NCI-H2196 (cell line): ENCODE results near the gene ADGRG1.
"Not testable (repeated sequence)": the region's sequence is repeated elsewhere in the genome, so short reads cannot be mapped to it uniquely, and the experiment has no call there.

Experiments used
- DNase-seq: peaks from one replicate; lab custom pipeline; 2025; ENCODE audit not compliant: unreplicated experiment; lab: John Stamatoyannopoulos, UW

ADGRG1 gene

GRCh38 chr16:57628008-57628781 lies at the start of gene ADGRG1:
TSS of gene ADGRG1 (plus strand) at chr16:57628630. CDS start at chr16:57650288, 21,658 bp downstream.
- DNase-seq = peak; percentile 23

DNA sequence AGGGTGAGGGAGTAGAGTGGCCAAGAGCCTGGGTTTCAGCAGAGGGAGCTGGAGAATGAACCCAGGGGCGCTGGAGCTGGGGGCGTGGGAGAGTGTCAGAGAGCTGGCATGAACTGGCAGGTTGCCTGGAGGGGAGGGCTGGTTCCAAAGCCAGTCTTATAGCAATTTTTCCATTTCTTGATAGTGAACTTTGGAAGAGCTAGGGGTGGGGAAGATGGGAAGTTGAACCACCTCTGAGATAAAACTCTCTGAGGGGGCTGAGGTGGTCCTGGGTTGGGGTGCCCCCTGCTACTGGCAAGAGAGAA lies 49.1 kb upstream of the ADGRG1 start:
- no peak for DNase-seq

GRCh38 chr16:57585051-57585687 lies 43.3 kb upstream of the ADGRG1 start:
- DNase-seq = no peak

DNA sequence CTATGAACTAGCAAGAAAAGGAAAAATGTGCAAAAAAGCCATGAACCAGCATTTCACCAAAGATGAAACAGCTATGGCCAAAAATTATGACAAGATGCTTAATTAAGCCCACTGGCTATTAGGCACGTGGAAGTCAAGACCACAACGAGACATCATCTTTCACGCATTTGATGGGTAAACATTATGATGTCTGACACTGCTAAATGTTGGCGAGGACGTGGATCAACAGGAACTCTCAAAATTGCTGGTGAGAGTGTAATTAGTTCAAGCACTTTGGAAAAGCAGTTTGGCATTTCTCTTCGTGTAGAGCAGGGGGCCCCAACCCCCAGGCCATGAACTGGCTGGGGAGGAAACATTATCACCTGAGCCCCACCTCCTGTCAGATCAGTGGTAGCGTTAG lies 39.6 kb upstream of the ADGRG1 start:
- no peak for DNase-seq

DNA sequence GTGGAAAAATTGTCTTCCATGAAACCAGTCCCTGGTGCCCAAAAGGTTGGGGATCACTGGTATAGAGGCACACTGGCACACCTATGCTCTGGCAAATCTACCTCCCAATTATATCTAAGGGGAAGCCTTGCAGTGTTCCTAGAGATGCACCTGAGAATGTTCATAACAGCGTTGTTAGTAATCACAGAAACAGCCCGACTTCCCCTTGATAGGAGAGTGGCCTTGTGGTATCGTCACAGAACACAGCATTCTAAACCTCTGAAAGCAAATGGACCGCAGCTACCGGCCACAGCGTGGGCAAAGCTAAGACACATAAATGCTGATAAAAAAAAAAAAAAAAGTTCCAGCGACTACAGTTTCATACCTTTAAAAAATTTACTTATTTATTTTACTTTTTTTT lies 39.1 kb upstream of the ADGRG1 start:
- DNase-seq = no peak

DNA sequence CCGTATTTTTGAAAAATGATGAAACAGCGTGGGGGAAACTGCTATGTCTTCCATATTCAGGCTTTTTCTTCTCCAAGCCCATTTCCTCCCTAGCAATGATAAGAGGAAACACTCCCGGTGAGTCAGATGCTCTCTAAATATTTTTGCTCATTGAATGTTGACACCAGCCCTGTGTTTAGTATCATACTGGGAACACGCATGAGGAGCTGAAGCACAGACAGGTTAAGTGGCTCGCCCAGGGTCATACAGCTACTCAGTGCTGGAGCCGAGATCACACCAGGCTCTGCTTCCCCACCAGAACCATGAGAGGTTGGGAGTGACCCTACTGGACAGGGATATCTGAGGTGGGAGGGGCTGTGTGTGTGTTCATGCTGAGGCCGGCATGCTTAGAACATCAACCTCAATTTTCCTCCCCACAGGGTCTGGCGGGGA lies 37.8 kb upstream of the ADGRG1 start:
- no peak for DNase-seq

GRCh38 chr16:57591086-57591869 lies 37.2 kb upstream of the ADGRG1 start:
- peak; percentile 44 for DNase-seq

DNA sequence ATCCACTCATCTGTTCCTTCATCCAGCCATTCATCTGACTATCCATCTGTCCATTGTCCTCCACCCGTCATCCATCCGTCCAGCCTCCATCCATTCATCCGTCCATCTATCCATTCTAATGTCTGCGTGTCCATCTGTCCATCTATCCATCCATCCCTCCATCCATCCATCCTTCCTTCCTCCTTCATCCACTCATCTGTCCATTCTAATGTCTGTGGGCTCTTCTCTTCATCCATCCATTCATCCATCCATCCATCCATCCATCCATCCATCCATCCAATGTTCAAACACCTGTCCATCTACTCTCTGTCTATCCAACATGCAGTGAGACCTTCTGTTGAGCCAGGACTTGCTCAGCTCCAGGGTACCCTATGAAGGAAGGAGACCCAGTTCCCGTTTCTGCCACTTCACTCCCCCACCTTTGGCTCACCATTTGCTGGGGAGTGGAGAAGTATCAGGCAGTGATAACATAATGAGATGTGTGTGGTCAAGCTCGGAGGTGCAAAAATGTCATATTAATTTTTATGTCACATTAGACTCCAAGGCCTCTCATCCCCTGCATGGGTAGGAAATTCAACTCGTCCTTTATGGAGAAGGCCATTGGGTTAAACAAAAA lies 36.5 kb upstream of the ADGRG1 start:
- DNase-seq = no peak

DNA sequence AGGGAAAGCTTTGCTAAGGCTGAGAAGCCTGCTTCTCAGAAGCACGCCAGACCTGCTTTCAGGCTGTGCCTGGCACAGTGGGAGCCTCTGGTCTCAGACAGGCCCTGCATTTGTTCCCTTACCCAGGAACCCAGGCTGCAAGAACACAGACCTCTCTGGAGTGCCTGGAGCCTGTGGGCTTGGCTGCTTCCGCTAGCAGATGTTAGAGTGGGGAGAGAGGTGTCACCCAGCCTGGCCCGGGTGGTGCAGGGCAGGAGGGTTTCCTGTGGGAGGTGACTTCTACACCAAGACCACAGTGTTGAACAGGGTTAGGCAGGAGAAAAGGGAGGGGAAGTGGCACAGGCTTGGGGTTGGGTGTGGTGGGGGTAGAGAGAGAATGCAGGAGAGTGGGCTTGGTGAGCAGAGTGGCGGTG lies 35.8 kb upstream of the ADGRG1 start:
- no peak for DNase-seq

DNA sequence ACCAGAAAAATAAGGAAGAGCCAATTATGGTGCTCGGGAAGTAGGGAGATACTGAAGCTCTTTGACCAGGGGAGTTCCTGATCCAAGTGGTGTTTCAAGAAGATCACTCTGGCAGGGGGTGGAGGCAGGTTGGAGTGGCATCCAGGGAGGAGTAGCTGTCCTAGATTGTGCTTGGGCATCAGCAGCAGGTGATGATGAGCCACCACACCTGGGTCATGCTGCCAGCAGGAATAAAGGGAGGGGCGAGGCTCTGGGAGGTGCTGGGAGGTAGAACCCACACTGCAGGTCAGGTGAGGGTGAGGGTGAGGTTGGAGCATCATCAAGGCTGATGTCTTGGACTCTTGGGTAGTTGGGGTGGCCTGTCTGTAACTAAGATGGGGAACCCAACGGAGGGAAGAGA lies 35.4 kb upstream of the ADGRG1 start:
- DNase-seq = no peak

GRCh38 chr16:57593990-57594389 lies 34.4 kb upstream of the ADGRG1 start:
- no peak for DNase-seq

GRCh38 chr16:57594531-57595031 lies 33.8 kb upstream of the ADGRG1 start:
- DNase-seq = no peak

GRCh38 chr16:57596234-57596633 lies 32.2 kb upstream of the ADGRG1 start:
- not testable (repeated sequence) for DNase-seq

- no peak for DNase-seq
Observed at GRCh38 chr16:57598437-57598836, 30.0 kb upstream of the ADGRG1 start.

GRCh38 chr16:57600048-57600835 lies 28.2 kb upstream of the ADGRG1 start:
- DNase-seq = peak; percentile 36

DNA sequence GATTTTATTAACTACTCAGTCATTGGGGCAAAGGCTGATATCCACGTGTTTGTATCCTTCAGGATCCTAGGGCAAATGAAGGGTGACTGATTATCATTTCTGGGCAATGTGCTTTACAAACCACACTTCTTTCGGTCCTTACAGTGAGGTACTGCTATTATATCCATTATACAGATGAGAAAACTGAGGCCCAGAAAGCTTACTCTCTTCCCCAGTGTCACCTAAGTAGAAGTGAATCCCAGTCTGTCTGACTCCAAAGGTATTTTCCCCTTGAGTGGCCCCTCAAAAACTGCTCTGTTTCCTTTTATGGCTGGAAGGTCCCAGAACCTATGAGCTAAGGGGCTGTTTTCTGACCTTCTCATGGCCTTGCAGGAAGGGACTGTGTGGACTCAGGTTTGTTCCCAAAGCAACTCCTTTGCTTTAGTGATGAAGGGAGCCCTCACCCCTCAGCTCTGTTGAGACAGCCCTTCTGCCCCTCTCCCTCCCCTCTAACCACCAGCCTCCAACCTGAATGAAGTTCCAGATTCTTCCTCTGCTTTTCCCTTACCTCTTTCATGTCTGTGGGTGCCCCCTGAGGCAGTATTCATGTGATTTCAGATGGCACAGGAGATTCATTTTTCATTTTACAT lies 27.4 kb upstream of the ADGRG1 start:
- DNase-seq = no peak

GRCh38 chr16:57601801-57602478 lies 26.5 kb upstream of the ADGRG1 start:
- peak; percentile 21 for DNase-seq

GRCh38 chr16:57603115-57604024 lies 25.1 kb upstream of the ADGRG1 start:
- no peak for DNase-seq
